HG03460 (cell line): Measurements from ENCODE around the gene ASPHD1.

Experiments
- ATAC-seq: cut with Tn5 transposase; IDR thresholded peaks from one replicate; pipeline ENCODE4 v1.9.1; 2021; ENCODE audit not compliant: unreplicated experiment

The ASPHD1 gene

GRCh38 chr16:29940656-29941055 lies 40.4 kb downstream of the ASPHD1 start:
- no peak for ATAC-seq

GRCh38 chr16:29943846-29944799 lies 43.8 kb downstream of the ASPHD1 start:
- no peak for ATAC-seq

DNA sequence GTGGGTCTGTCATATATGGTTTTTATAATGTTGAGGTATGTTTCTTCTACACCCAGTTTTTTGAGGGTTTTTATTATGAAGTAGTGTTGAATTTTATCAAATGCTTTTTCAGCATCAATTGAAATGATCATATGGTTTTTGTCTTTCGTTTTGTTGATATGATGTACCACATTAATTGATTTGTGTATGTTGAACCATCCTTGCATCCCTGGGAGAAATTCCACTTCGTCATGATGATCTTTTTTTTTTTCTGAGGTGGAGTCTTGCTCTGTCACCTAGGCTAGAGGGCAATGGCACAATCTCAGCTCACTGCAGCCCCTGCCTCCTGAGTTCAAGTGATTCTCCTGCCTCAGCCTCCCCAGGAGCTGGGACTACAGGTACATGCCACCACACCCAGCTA lies 47.6 kb downstream of the ASPHD1 start:
- ATAC-seq = no peak

DNA sequence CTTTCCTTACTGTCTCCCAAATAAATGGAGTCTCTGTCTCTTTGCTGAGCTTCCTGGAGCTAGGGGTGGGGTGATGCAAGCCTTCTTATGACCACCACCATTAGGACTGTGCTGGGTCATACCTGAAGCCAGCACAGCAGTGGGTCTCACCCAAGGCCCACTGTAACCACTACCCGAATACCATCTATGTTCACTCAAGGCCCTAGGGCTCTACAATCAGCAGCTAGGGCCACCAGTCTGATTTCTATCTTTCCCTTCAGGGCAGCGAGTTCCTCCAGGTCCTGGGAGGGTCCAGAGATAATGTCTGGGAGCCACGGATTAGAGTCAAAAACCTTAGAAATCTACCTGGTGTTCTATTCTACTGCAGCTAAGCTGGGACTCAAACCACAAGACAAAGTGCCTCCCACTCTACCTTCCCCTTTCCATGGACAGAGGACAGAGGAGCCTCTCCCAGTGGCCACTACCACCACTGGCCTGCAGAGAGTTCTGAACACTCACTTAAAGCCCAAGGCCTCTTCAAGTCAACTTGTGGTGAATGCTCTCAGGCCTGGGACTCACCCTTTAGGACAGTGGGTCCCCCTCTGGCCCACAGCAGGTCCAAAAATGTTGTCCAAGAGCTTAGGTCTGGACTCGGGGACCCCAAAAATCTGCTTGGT lies 50.6 kb downstream of the ASPHD1 start:
- no peak for ATAC-seq

DNA sequence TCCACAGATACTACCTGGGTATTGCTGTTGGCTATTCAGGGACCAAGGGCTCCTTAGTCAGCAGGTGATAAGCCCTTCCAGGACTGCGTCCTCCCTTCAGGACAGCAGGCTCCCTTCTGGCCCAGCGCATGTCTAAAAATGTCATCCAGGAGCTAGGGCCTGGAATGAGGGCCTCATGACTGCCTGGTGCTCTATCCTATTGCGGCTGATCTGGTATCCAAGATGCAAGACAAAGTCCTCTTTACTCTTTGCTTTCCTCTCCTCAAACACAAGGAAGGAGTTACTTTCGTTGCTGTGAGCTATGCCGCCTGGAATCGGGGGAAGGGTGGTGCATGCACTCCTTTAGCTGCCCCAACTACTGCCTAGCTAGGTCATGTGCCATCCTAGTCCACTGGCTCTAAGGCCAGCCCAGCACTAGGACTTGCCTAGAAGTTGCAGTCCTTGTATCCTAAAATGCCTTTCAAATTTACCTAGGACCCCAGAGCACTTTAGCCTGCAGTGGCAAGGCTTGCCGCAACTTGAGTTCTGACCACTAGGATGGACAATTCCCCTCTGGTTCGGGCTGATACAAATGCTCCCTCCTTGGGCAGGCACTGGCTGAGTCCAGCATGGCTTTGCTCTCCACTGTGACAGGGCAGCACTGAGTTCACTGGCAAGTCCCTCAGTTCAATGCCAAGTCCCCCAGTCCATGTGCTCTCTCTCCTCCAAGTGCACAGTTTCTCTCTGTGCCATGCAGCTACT lies 51.5 kb downstream of the ASPHD1 start:
- no peak for ATAC-seq
